Islet precursor cell (in vitro differentiated cells): ENCODE results near the gene IQCK.

Experiments used
- DNase-seq: peaks from one replicate; pipeline ENCODE4 v3.0.0-alpha.2; 2018

Gene IQCK

DNA sequence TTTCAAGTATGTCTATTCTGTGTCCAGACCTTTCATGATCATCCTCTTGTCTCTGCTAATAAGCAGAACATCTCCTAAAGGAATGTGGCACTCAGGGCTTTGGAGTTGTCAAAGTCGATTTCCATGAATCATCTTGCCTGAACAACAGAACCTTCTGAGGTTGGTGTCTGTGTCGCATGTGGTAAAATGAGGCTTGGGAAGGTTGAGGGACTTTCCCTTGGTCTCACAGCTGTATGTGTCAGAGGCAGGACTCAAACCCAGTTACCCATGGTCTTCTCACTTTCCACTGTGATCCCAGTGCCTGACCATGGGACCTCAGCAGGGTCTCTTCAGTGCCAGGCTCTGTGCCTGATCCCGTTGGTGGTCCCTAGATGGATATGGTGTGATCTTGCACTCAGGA is 170.8 kb downstream of the IQCK start:
- DNase-seq = no peak

DNA sequence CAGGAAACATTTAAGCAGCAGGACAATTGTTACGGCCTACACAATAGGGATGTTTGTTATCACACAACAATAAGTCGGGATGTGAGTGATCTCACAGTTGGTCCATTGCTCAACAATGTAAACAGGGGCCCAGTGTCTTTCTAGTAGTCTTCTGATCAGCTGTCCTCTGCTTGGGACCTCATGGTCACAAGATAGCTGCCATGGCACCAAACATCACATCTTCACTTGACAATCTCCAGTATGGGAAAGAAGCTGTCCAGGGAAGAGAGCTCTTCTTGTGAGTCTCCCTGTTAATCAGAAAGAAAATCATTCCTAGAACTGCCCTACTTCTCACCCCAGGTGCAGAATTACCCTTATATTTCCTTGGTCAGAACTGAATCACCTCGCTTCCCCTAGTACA is 172.8 kb downstream of the IQCK start:
- no peak for DNase-seq

DNA sequence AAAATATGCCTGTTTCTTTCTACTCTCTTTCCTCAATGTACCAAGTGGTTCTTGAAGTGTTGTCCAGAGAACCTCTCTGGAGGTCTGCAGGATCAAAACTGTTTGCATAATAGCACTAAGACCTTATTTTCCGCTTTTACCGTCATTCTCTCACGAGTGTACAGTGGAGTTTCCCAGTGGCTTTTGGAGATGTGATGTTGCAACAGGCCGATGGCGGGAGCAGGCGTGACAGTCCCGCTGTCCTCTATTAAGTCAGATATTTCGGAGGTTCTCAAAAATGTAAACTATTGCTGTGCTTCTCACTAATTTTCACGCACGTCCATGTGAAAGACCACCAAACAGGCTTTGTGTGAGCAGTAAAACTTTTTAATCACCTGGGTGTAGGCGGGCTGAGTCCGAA is 174.8 kb downstream of the IQCK start:
- DNase-seq = no peak

GRCh38 chr16:19894586-19894985 is 176.5 kb downstream of the IQCK start:
- no peak for DNase-seq

DNA sequence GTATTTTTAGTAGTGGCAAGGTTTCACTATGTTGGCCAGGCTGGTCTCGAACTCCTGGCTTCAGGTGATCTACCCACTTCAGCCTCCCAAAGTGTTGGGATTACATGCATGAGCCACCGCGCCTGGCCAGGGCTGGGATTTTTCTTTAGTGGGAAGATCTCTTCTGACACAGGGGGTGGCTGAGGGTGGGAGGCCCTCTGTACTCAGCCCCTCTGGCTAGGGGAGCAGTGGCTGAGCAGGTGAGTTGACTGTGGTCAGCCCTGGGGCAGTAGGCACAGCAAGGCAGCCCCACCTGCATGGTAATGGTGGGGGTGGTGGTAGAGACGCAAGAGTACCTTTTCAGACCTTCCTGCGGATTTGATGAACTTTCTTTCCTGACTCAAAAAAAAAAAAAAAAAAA is 178.9 kb downstream of the IQCK start:
- no peak for DNase-seq

GRCh38 chr16:19898166-19898565 is 180.1 kb downstream of the IQCK start:
- DNase-seq = no peak

DNA sequence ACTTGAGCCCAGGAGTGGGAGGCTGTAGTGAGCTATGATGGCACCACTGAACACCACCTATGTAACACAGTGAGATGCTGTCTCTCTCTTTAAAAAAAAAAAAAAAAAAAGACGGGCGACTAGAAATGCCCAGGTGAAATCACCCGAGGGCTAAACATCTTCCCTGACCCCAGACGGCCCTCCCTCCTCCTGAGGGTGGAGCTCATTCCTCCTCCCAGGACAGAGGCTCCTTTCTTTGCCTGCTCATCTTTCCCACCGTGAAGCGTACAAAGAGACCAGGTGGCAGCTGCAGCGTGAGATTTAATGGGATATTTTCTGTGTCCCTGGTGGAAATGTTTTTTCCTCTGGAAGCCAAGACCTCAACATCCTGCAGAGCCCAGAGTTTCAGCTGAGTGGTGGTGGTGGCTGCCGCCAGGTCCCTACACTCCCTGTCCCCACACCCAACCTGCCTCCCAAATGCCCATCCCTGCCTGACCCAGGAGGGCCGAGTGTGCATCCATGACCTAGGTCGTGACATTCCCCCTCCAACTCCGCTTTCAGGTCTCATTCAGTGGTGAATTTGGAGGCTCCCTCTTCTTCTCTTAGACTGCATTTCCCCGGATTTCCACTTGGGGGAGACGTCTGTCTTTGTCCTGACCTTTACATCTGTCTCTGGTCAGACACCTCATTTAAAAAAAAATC is 181.0 kb downstream of the IQCK start:
- peak; percentile 77 for DNase-seq

- no peak for DNase-seq
Measured at GRCh38 chr16:19899605-19899955, 181.5 kb downstream of the IQCK start.

GRCh38 chr16:19901164-19901563 is 183.1 kb downstream of the IQCK start:
- no peak for DNase-seq

DNA sequence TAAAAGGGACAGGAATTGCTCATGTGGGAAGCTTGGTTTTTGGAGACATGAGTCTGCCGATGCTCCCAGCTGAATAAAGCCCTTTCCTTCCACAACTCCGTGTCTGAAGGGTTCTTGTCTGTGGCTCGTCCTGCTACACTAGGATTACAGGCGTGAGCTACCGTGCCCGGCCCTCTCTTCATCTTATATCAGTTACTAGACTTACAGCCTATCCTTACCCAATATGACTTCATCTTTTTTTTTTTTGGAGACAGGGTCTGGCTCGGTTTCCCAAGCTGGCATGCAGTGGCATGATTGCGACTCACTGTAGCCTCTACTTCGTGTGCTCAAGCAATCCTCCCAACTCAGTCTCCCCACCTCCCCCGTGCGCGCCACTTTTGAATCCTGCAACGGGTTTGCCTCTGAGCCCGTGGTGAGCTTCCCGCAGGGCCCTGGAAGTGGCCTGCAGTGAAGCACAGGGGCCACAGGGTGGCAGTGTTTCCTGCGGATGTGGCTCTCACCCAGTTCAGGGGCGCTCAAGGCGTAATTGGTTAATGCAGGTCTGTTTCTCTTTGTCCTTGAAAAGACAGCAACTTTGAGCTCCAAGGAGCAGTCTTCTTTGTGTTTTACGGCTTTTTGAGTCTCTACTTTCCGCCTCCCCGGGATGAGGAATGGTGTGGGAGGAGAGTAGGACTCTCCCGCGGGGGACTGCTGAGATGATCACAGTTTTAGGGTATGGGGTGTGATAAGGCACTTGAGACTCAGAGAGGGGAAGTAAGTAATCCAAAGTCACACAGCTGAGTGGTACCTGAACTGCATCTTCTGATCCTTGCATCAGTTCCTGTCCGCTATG is 189.3 kb downstream of the IQCK start:
- peak; percentile 87 for DNase-seq
